HepG2 (cell line): ENCODE measurements around the gene GMNN. TPM values are rescaled to one million over a fixed set of nuclear protein-coding genes. Genes with fewer than 3 reads are reported as not detected.
"Not testable (repeated sequence)": the region's sequence is repeated elsewhere in the genome, so short reads cannot be mapped to it uniquely, and the experiment has no call there.

Experiments
- ATAC-seq: fragments of 200-7000 bp; cut with Tn5 transposase; 3 replicates; pipeline ENCODE4 v1.9.1; 2020; ENCODE audit warnings: mild to moderate bottlenecking, moderate library complexity
- BruUV-seq: library from RNA; stranded (reverse); fragments of 400-500 nt; replicated peaks from 2 replicates; lab custom pipeline; 2021; lab: Mats Ljungman, UMichigan
- CTCF ChIA-PET: fragments of 300-600 bp; formaldehyde crosslinking; extraction: SDS; loops from one replicate; lab custom pipeline; 2021; ENCODE audit warnings: low total read pairs, inconsistent platforms, low intra/inter-chr PET ratio; lab: Yijun Ruan, JAX
- POLR2A ChIA-PET: fragments of 350-600 bp; sonication (Branson Sonifier 250); formaldehyde crosslinking; loops from one replicate; lab custom pipeline; 2020; ENCODE audit warnings: antibody characterized with exemption, inconsistent platforms; lab: Yijun Ruan, JAX
- DNase-seq: peaks from one replicate; pipeline ENCODE4 v3.0.0-alpha.2; 2015; ENCODE audit warnings: low spot score
- FAIRE-seq: peaks from 3 replicates; lab custom pipeline; 2011; peaks lifted over from hg19 to GRCh38; lab: Jason Lieb, UNC
- H2AFZ ChIP-seq: one replicate; pipeline ENCODE4 v1.6.1; 2011; ENCODE audit warnings: low read length, inconsistent platforms
- H3K27ac ChIP-seq: fragments of 300-600 bp; 3 replicates; pipeline ENCODE4 v1.8.0; 2011; ENCODE audit warnings: mixed run types, mild to moderate bottlenecking, mixed read lengths, low read length, inconsistent platforms; ENCODE audit not compliant: insufficient read depth; ENCODE audit errors: extremely low read length
- H3K27me3 ChIP-seq, 2 experiments: fragments of 200-600 bp in 1 of 2; 2 replicates in 1 of 2; 3 replicates in 1 of 2; pipeline versions ENCODE4 v1.6.0 to v1.8.0; 2011; ENCODE audit warnings: low read length in 2 of 2, mild to moderate bottlenecking in 2 of 2, moderate library complexity in 2 of 2, inconsistent platforms in 1 of 2; ENCODE audit not compliant: insufficient read depth in 2 of 2, control insufficient read depth in 1 of 2
- H3K36me3 ChIP-seq, 2 experiments: fragments of 200-600 bp in 1 of 2; replicated peaks in 1 of 2; 2 replicates in 1 of 2; 3 replicates in 1 of 2; pipeline versions ENCODE4 v1.5.1 to v1.8.0; 2011; ENCODE audit warnings: low read length in 2 of 2, inconsistent platforms in 1 of 2; ENCODE audit not compliant: insufficient read depth in 2 of 2, control insufficient read depth in 1 of 2
- H3K4me1 ChIP-seq: 2 replicates; pipeline ENCODE4 v1.5.1; 2012; ENCODE audit warnings: low read length, inconsistent platforms; ENCODE audit not compliant: insufficient read depth
- H3K4me2 ChIP-seq: 2 replicates; pipeline ENCODE4 v1.6.0; 2011; ENCODE audit warnings: low read depth, low read length, inconsistent platforms
- H3K4me3 ChIP-seq, 3 experiments: fragments of 200-600 bp in 1 of 3; sonication (generic), shearing (Covaris generic) in 1 of 3; replicated peaks in 1 of 3; 2 replicates each; pipeline ENCODE4 v1.5.1; 2011 to 2016; ENCODE audit warnings: low read length in 3 of 3, inconsistent platforms in 2 of 3, low read depth in 2 of 3, mild to moderate bottlenecking in 2 of 3, control low read depth in 1 of 3, mixed read lengths in 1 of 3; ENCODE audit not compliant: insufficient read depth in 1 of 3
- H3K79me2 ChIP-seq: one replicate; pipeline ENCODE4 v1.6.1; 2011; ENCODE audit warnings: low read length, inconsistent platforms; ENCODE audit not compliant: insufficient read depth
- H3K9ac ChIP-seq: 2 replicates; pipeline ENCODE4 v1.6.0; 2011; ENCODE audit warnings: mild to moderate bottlenecking, low read depth, low read length, inconsistent platforms; ENCODE audit not compliant: insufficient read depth
- H3K9me3 ChIP-seq: 2 replicates; pipeline ENCODE4 v1.5.1; 2012; ENCODE audit warnings: mild to moderate bottlenecking, low read length
- H4K20me1 ChIP-seq: 2 replicates; pipeline ENCODE4 v1.6.0; 2011; ENCODE audit warnings: inconsistent platforms, mild to moderate bottlenecking, low read length, moderate library complexity; ENCODE audit not compliant: insufficient read depth
- ZFP36 ChIP-seq: fragments of 150-350 bp; IDR thresholded peaks from 2 replicates; pipeline ENCODE4 v1.6.1; 2018; ENCODE audit warnings: borderline replicate concordance, low read length, low read depth; ENCODE audit not compliant: partially characterized antibody
- ZNF280D ChIP-seq: sonication (generic); formaldehyde crosslinking; IDR thresholded peaks from 2 replicates; pipeline ENCODE4 v1.5.1; 2020; ENCODE audit warnings: mild to moderate bottlenecking, missing genetic modification reagents
- ZNF431 ChIP-seq: sonication (generic); formaldehyde crosslinking; IDR thresholded peaks from 2 replicates; pipeline ENCODE4 v1.9.0; 2022; ENCODE audit warnings: missing genetic modification reagents, low read depth, mild to moderate bottlenecking, borderline replicate concordance
- WGBS: methylation state at CpG from one replicate; pipeline ENCODE4 v1.1.6; 2017; ENCODE audit warnings: low lambda C conversion rate; 5-methylcytosine and 5-hydroxymethylcytosine counted together
- in situ Hi-C: cut with HindIII; loops from 2 replicates; pipeline ENCODE4 v1.10.0; 2017; ENCODE audit warnings: low pct_unique_long_range_greater_than_20kb; ENCODE audit not compliant: extremely low pct_ligation_motif_present
- intact Hi-C: fragments of 100-400 bp; cut with micrococcal nuclease; formaldehyde crosslinking; loops from one replicate; pipeline ENCODE4 v1.10.0; 2022; ENCODE audit not compliant: unreplicated experiment
- polyA plus RNA-seq, 8 experiments: library from polyadenylated mRNA; depleted of rRNA in 3 of 8; stranded (reverse) in 7 of 8; unstranded in 1 of 8; fragments of >200 nt; fragmentation: Illumina TruSeq in 4 of 8; extraction: Trizol in 4 of 8; gene quantifications; 2 replicates each; pipeline versions ENCODE4 v1.2.1 to v1.2.3, GENCODE V29; 2011 to 2016; ENCODE audit warnings: low read depth in 4 of 8, missing spikeins in 1 of 8, mixed read lengths in 1 of 8; ENCODE audit not compliant: insufficient read depth in 1 of 8
- total RNA-seq, 5 experiments: library from RNA; depleted of rRNA; stranded (reverse); fragments of >200 nt; fragmentation: Illumina TruSeq; extraction: Trizol; gene quantifications; 2 replicates each; pipeline ENCODE4 v1.2.3, GENCODE V29; 2016; ENCODE audit warnings: low read depth in 1 of 5

GMNN gene
- total and polyA plus RNA-seq, 2 of the 13 experiments (the other 11 are each of a cell fraction or from before 2014, with no cell fraction given), result 61.8 to 154 TPM

GRCh38 chr6:24730653-24731052, 44.1 kb upstream of the GMNN start:
- H3K36me3 ChIP-seq, POLR2A ChIA-PET, H3K4me2 ChIP-seq, CTCF ChIA-PET, intact Hi-C loops, H2AFZ ChIP-seq, H3K4me3 ChIP-seq, FAIRE-seq, BruUV-seq, H3K27ac ChIP-seq, DNase-seq, H3K79me2 ChIP-seq, H4K20me1 ChIP-seq, H3K27me3 ChIP-seq, H3K9ac ChIP-seq, ATAC-seq, in situ Hi-C loops: not testable (repeated sequence)
- TF ChIP-seq ZNF431 (CRISPR knock-in tag), result peak; percentile 98
- Histone ChIP-seq H3K4me1 (peaks cover 19% of the 10 kb centered on the region), H3K9me3 (peaks cover 29% of the 10 kb centered on the region)
- 19% methylated on average over 3 of the region's 3 CpGs for WGBS

GRCh38 chr6:24731456-24732134, 43.1 kb upstream of the GMNN start:
- WGBS, result 31% methylated on average over 6 of the region's 6 CpGs
- CTCF ChIA-PET, intact Hi-C loops: not testable (repeated sequence)

More at GRCh38 chr6:24731456-24732134, 43.1 kb upstream of the GMNN start:
- FAIRE-seq, DNase-seq, BruUV-seq, POLR2A ChIA-PET, H3K36me3 ChIP-seq, H4K20me1 ChIP-seq, H3K4me2 ChIP-seq, ATAC-seq, H3K27me3 ChIP-seq, H3K79me2 ChIP-seq, H3K27ac ChIP-seq, in situ Hi-C loops, H3K4me3 ChIP-seq, H3K9ac ChIP-seq, H2AFZ ChIP-seq: not testable (repeated sequence)
- Histone ChIP-seq H3K9me3 (peaks cover 29% of the 10 kb centered on the region), H3K4me1 (peaks cover 26% of the 10 kb centered on the region)
- TF ChIP-seq ZNF280D (CRISPR knock-in tag) (peak; percentile 63; the same call in 1 of the 2 replicates), ZFP36 (peak; percentile 59)
